PFSK-1 (cell line): ENCODE data around the gene MYT1.

Source experiments
- POLR2AphosphoS5 ChIP-seq: IDR thresholded peaks from 2 replicates; pipeline ENCODE4 v1.6.1; 2012; ENCODE audit warnings: low read depth, mild to moderate bottlenecking, control low read depth, low read length, moderate library complexity
- TAF1 ChIP-seq: IDR thresholded peaks from 2 replicates; pipeline ENCODE4 v1.6.1; 2012; ENCODE audit warnings: low read length, control low read depth, borderline replicate concordance; ENCODE audit not compliant: insufficient read depth
- TF ChIP-seq, protein P1 (sequence below), 2 experiments: IDR thresholded peaks; 2 replicates each; pipeline versions ENCODE4 v1.6.1 to v1.8.0; 2011 to 2012; ENCODE audit warnings: low read depth in 2 of 2, low read length in 2 of 2, control low read depth in 1 of 2, inconsistent platforms in 1 of 2, mild to moderate bottlenecking in 1 of 2, moderate library complexity in 1 of 2; ENCODE audit not compliant: insufficient read depth in 1 of 2

DNA sequence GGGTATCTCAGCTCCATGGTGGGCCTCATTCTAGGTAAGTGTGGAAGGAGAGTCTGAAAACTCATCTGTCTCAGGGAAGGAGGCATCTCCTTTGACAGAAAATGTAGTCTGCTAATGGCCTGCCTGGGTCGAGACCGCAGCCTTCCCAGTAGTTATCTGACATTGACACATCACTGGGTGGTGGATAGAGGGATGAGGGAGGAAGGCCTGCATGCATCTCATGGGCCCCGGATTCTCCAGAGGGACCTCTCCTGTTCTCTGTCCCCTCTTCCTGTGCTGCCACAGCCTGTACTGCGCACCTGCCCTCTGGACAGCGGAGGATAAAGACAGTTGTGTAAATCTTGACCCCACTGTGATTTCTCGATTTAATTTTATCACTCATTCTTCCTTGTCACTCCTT, 96.0 kb downstream of the MYT1 start:
- no peak for TF ChIP-seq POLR2AphosphoS5
- TF ChIP-seq TAF1 = no peak
- TF ChIP-seq, protein P1, sequence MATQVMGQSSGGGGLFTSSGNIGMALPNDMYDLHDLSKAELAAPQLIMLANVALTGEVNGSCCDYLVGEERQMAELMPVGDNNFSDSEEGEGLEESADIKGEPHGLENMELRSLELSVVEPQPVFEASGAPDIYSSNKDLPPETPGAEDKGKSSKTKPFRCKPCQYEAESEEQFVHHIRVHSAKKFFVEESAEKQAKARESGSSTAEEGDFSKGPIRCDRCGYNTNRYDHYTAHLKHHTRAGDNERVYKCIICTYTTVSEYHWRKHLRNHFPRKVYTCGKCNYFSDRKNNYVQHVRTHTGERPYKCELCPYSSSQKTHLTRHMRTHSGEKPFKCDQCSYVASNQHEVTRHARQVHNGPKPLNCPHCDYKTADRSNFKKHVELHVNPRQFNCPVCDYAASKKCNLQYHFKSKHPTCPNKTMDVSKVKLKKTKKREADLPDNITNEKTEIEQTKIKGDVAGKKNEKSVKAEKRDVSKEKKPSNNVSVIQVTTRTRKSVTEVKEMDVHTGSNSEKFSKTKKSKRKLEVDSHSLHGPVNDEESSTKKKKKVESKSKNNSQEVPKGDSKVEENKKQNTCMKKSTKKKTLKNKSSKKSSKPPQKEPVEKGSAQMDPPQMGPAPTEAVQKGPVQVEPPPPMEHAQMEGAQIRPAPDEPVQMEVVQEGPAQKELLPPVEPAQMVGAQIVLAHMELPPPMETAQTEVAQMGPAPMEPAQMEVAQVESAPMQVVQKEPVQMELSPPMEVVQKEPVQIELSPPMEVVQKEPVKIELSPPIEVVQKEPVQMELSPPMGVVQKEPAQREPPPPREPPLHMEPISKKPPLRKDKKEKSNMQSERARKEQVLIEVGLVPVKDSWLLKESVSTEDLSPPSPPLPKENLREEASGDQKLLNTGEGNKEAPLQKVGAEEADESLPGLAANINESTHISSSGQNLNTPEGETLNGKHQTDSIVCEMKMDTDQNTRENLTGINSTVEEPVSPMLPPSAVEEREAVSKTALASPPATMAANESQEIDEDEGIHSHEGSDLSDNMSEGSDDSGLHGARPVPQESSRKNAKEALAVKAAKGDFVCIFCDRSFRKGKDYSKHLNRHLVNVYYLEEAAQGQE (IDR thresholded peaks at IDR 0.05; ENCODE audit: insufficient read depth in 1 of 2, low read depth in 2 of 2, low read length in 2 of 2) = no peak
